AG20443 (cell line): Measurements from ENCODE around the gene RHOXF2.

Experiments used
- DNase-seq: peaks from one replicate; pipeline ENCODE4 v3.0.0; 2012; ENCODE audit warnings: low spot score, mixed read lengths

The RHOXF2 gene

GRCh38 chrX:120200851-120201250 lies 42.4 kb downstream of the RHOXF2 start:
- DNase-seq = no peak

- DNase-seq = no peak
These were observed 47.7 kb downstream of the RHOXF2 start for GRCh38 chrX:120205816-120206753.

- no peak for DNase-seq
These were observed 48.7 kb downstream of the RHOXF2 start for GRCh38 chrX:120207009-120207605.

- peak; percentile 66 for DNase-seq
These were observed 55.2 kb downstream of the RHOXF2 start for GRCh38 chrX:120213438-120214265.
